ENCODE results near the gene SLC5A7.

Gene SLC5A7

DNA sequence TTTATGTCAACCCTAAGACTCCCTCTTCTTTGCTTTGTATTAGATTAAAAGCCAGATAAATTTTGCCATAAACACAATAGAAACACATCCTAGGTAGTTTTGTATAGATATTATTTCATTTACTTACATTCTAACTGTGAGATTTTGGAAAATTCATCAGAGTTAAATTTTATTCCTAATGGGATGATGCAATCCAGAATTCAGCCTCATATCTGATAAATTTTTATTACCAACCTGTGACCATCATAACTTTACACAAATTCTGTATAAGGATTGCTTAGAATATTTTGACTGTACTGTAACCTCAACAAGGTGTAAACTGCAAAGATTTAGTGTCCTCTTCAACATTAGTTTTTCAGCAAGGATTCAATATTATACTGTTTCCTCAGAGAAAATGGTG lies 4.4 kb downstream of the SLC5A7 start:
- no peak overlapping the region for H3K9ac ChIP-seq (ENCODE audit: low read depth, low read length, poor library complexity, severe bottlenecking)
- no peaks in the 10 kb centered on the region for H3F3A ChIP-seq (ENCODE audit: low read depth)
- H3K79me2 ChIP-seq (ENCODE audit: insufficient read depth, low read length) = no peaks in the 10 kb centered on the region
- no peaks in the 10 kb centered on the region for H4K20me1 ChIP-seq (ENCODE audit: insufficient read depth, low read length, poor library complexity, severe bottlenecking)
- H3K4me3 ChIP-seq (ENCODE audit: low read length, poor library complexity, severe bottlenecking) = no peak overlapping the region
- TF ChIP-seq EZH2phosphoT487 (IDR thresholded peaks at IDR 0.05; ENCODE audit: borderline replicate concordance) (no peak), CTCF (conservative IDR thresholded peaks at IDR 0.05; ENCODE audit: low read length) (no peak)
- H2AFZ ChIP-seq (ENCODE audit: low read length) = no peak overlapping the region
- H3K9me3 ChIP-seq (ENCODE audit: insufficient read depth, low read depth, low read length) = no peaks in the 10 kb centered on the region
- H3K27me3 ChIP-seq (ENCODE audit: insufficient read depth, low read length, poor library complexity, severe bottlenecking) = no peaks in the 10 kb centered on the region
- H3K36me3 ChIP-seq (ENCODE audit: insufficient read depth, low read length) = no peaks in the 10 kb centered on the region
- H3K4me1 ChIP-seq (ENCODE audit: insufficient read depth, low read length, poor library complexity, severe bottlenecking) = no peaks in the 10 kb centered on the region
- H3K9me2 ChIP-seq (replicated peaks; ENCODE audit: low read depth, low read length) = no peaks in the 10 kb centered on the region
- no peak overlapping the region for H3K4me2 ChIP-seq (ENCODE audit: low read depth, low read length, poor library complexity, severe bottlenecking)

DNA sequence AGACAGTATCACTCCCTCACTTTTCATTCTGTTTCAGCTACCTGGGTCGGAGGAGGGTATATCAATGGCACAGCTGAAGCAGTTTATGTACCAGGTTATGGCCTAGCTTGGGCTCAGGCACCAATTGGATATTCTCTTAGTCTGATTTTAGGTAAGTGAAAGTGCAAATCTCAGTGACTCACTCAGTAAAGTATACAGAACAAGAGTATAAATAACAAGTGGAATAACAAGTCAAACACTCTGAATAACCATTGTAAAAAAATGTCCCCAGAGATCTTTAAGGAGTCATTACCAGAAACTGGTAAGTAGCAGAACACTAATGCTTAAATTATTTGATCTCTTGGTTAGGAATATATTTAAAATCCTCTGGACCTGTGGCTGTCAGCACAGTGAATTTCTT lies 5.7 kb downstream of the SLC5A7 start:
- Histone ChIP-seq H4K20me1 (ENCODE audit: insufficient read depth, low read length, poor library complexity, severe bottlenecking) (no peaks in the 10 kb centered on the region), H3K4me2 (ENCODE audit: low read depth, low read length, poor library complexity, severe bottlenecking) (no peak overlapping the region), H2AFZ (ENCODE audit: low read length) (no peak overlapping the region), H3F3A (ENCODE audit: low read depth) (no peaks in the 10 kb centered on the region), H3K4me1 (ENCODE audit: insufficient read depth, low read length, poor library complexity, severe bottlenecking) (no peaks in the 10 kb centered on the region), H3K4me3 (ENCODE audit: low read length, poor library complexity, severe bottlenecking) (no peak overlapping the region), H3K9me2 (replicated peaks; ENCODE audit: low read depth, low read length) (no peaks in the 10 kb centered on the region), H3K36me3 (ENCODE audit: insufficient read depth, low read length) (no peaks in the 10 kb centered on the region), H3K27me3 (ENCODE audit: insufficient read depth, low read length, poor library complexity, severe bottlenecking) (no peaks in the 10 kb centered on the region), H3K79me2 (ENCODE audit: insufficient read depth, low read length) (no peaks in the 10 kb centered on the region), H3K9ac (ENCODE audit: low read depth, low read length, poor library complexity, severe bottlenecking) (no peak overlapping the region), H3K9me3 (ENCODE audit: insufficient read depth, low read depth, low read length) (no peaks in the 10 kb centered on the region)
- TF ChIP-seq CTCF (conservative IDR thresholded peaks at IDR 0.05; ENCODE audit: low read length) = no peak
- no peak for TF ChIP-seq EZH2phosphoT487 (IDR thresholded peaks at IDR 0.05; ENCODE audit: borderline replicate concordance)

- no peaks in the 10 kb centered on the region for H3K9me2 ChIP-seq (replicated peaks; ENCODE audit: low read depth, low read length)
- no peaks in the 10 kb centered on the region for H4K20me1 ChIP-seq (ENCODE audit: insufficient read depth, low read length, poor library complexity, severe bottlenecking)
- H3K79me2 ChIP-seq (ENCODE audit: insufficient read depth, low read length) = no peaks in the 10 kb centered on the region
- TF ChIP-seq EZH2phosphoT487 (IDR thresholded peaks at IDR 0.05; ENCODE audit: borderline replicate concordance) = no peak
- no peak for TF ChIP-seq CTCF (conservative IDR thresholded peaks at IDR 0.05; ENCODE audit: low read length)
- H3K4me3 ChIP-seq (ENCODE audit: low read length, poor library complexity, severe bottlenecking) = no peak overlapping the region
- H3K9ac ChIP-seq (ENCODE audit: low read depth, low read length, poor library complexity, severe bottlenecking) = no peak overlapping the region
- H3K36me3 ChIP-seq (ENCODE audit: insufficient read depth, low read length) = no peaks in the 10 kb centered on the region
- H3K4me1 ChIP-seq (ENCODE audit: insufficient read depth, low read length, poor library complexity, severe bottlenecking) = no peaks in the 10 kb centered on the region
- H3K27me3 ChIP-seq (ENCODE audit: insufficient read depth, low read length, poor library complexity, severe bottlenecking) = no peaks in the 10 kb centered on the region
- H3K9me3 ChIP-seq (ENCODE audit: insufficient read depth, low read depth, low read length) = no peaks in the 10 kb centered on the region
- no peaks in the 10 kb centered on the region for H3F3A ChIP-seq (ENCODE audit: low read depth)
- no peak overlapping the region for H2AFZ ChIP-seq (ENCODE audit: low read length)
- H3K4me2 ChIP-seq (ENCODE audit: low read depth, low read length, poor library complexity, severe bottlenecking) = no peak overlapping the region
Measured at GRCh38 chr2:107999158-107999557, 12.8 kb downstream of the SLC5A7 start.
